ENCODE measurements around the gene RTN4RL2.

GRCh38 chr11:57440744-57441414 lies 19.4 kb upstream of the RTN4RL2 start:
- TF ChIP-seq POLR2AphosphoS5 (IDR thresholded peaks at IDR 0.05) (no peak), CTCF (IDR thresholded peaks at IDR 0.05; ENCODE audit: poor library complexity, severe bottlenecking) (no peak), RAD21 (conservative IDR thresholded peaks at IDR 0.05) (no peak), MXI1 (conservative IDR thresholded peaks at IDR 0.05; ENCODE audit: poor library complexity, severe bottlenecking) (no peak), EP300 (conservative IDR thresholded peaks at IDR 0.05; ENCODE audit: poor library complexity, severe bottlenecking) (no peak), EZH2 (IDR thresholded peaks at IDR 0.05; ENCODE audit: borderline replicate concordance, insufficient read depth, low read length, poor library complexity, severe bottlenecking) (no peak), REST (IDR thresholded peaks at IDR 0.05; ENCODE audit: borderline replicate concordance) (no peak), TAF1 (IDR thresholded peaks at IDR 0.05; ENCODE audit: low read depth) (no peak), SMC3 (conservative IDR thresholded peaks at IDR 0.05; ENCODE audit: poor library complexity) (no peak)
